Nephron progenitor cell (in vitro differentiated cells): ENCODE results near the gene NEK6.

ENCODE experiments used
- DNase-seq: peaks from one replicate; pipeline ENCODE4 v3.0.0; 2021
- H3K27ac Mint-ChIP-seq: 2 replicates; pipeline ENCODE4 v1.8.0; 2021; ENCODE audit warnings: mild to moderate bottlenecking, moderate library complexity, mixed read lengths
- H3K27me3 Mint-ChIP-seq: 2 replicates; pipeline ENCODE4 v1.8.0; 2021; ENCODE audit warnings: mild to moderate bottlenecking, low read depth, mixed read lengths; ENCODE audit not compliant: poor library complexity
- H3K36me3 Mint-ChIP-seq: 2 replicates; pipeline ENCODE4 v1.8.0; 2021; ENCODE audit warnings: low read depth, mixed read lengths
- H3K4me1 Mint-ChIP-seq: 2 replicates; pipeline ENCODE4 v1.8.0; 2021; ENCODE audit warnings: mixed read lengths
- H3K4me3 Mint-ChIP-seq: 2 replicates; pipeline ENCODE4 v1.8.0; 2021; ENCODE audit warnings: mild to moderate bottlenecking, moderate library complexity, mixed read lengths
- H3K9me3 Mint-ChIP-seq: 2 replicates; pipeline ENCODE4 v1.8.0; 2021; ENCODE audit warnings: mild to moderate bottlenecking, moderate library complexity, mixed read lengths
- TF ChIP-seq, protein P1 (sequence below): fragments of 200-600 bp; sonication (generic); IDR thresholded peaks from 2 replicates; pipeline ENCODE4 v1.5.0; 2021; ENCODE audit warnings: antibody characterized with exemption

The NEK6 gene

GRCh38 chr9:124256517-124257069 is 1.2 kb upstream of the NEK6 start:
- TF ChIP-seq, protein P1, sequence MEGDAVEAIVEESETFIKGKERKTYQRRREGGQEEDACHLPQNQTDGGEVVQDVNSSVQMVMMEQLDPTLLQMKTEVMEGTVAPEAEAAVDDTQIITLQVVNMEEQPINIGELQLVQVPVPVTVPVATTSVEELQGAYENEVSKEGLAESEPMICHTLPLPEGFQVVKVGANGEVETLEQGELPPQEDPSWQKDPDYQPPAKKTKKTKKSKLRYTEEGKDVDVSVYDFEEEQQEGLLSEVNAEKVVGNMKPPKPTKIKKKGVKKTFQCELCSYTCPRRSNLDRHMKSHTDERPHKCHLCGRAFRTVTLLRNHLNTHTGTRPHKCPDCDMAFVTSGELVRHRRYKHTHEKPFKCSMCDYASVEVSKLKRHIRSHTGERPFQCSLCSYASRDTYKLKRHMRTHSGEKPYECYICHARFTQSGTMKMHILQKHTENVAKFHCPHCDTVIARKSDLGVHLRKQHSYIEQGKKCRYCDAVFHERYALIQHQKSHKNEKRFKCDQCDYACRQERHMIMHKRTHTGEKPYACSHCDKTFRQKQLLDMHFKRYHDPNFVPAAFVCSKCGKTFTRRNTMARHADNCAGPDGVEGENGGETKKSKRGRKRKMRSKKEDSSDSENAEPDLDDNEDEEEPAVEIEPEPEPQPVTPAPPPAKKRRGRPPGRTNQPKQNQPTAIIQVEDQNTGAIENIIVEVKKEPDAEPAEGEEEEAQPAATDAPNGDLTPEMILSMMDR, result no peak
- H3K4me3 Mint-ChIP-seq, result peak overlapping the region; percentile 89
- H3K27ac Mint-ChIP-seq, result peak overlapping the region; percentile 77
- DNase-seq, result no peak
- H3K36me3 Mint-ChIP-seq, result no peaks in the 10 kb centered on the region
- H3K27me3 Mint-ChIP-seq, result peaks cover 3% of the 10 kb centered on the region
- peaks cover 71% of the 10 kb centered on the region for H3K4me1 Mint-ChIP-seq
- H3K9me3 Mint-ChIP-seq, result no peaks in the 10 kb centered on the region

DNA sequence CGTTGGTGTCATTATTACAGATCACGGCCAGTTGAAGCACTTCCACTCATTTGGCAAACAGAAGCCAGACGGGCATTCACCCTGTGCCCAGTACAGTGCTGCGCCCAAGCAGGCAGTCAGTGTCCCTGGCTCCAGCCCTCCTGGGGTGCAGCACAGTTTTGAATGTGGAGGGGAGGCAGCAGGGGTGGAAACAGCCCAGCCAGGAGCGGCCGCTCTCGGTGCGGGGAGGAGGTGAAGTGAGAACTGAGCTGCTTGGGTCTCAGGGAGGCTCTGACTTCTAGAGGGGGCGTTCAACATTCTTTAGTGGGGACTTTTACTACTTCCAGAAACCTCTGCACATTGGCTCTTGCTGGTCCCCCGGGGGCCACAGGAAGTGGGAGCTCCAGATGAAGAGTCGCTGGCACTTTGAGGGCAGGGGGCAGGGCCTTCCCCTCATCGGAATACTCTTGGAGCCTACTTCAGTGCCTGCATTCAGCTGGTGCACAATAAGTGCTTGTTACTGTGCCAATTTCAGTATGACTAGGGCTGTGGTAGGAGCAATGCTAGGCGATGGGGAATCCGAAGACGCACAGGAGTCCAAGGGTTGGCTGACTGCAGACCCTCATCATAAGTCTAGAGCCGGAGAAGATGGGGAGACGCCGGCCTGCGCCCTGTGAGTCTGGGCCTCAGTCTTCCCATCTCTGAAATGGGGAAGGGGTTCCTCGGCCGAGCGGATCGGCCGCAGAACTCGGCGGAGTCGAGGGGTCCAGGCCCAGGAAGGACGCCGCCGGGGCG is 492 bp upstream of the NEK6 start:
- Mint-ChIP-seq H3K9me3 (no peaks in the 10 kb centered on the region), H3K27me3 (peaks cover 3% of the 10 kb centered on the region), H3K4me1 (peaks cover 71% of the 10 kb centered on the region), H3K36me3 (no peaks in the 10 kb centered on the region), H3K27ac (peak overlapping the region; percentile 61), H3K4me3 (peak overlapping the region; percentile 89)
- DNase-seq, result peak; percentile 19
- TF ChIP-seq, protein P1, result no peak

- Mint-ChIP-seq H3K36me3 (no peaks in the 10 kb centered on the region), H3K27me3 (peaks cover 3% of the 10 kb centered on the region), H3K27ac (peak overlapping the region; percentile 80), H3K4me3 (peak overlapping the region; percentile 98), H3K4me1 (peaks cover 78% of the 10 kb centered on the region), H3K9me3 (no peaks in the 10 kb centered on the region)
- DNase-seq, result peak; percentile 50
- TF ChIP-seq, protein P1, result no peak
Observed at GRCh38 chr9:124258607-124259157, 933 bp downstream of the NEK6 start.

DNA sequence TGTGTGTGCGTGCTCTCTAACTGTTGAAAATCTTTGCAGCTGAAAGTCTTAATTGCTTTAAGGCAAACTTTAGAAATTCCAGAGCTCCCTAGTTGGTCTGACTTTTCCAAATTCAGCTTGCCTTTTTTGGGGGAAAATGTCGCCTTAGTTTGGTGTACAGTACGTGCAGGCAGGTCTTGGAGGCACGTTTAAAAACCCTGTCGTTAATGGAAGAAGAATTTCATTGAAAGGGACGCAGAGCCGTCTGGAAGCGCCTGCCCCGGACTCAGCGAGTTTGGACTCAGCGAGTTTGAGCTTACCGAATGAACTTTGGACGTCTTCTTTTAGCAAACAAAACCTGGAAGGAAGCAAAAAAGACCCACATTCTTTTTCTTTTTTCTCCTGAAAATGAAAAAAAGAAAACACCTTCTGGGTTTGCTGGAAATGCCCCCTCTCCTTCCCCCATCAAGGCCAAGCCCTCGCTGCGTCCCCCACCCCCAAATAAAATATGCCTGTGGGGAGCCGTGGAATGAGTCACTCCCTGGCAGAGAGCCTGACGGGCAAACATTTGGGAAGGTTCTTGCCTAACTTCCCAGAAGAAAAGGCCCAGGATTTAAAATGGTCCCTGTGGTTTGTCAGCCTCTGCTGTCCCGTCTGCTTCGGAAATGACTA is 1.5 kb downstream of the NEK6 start:
- TF ChIP-seq, protein P1, result no peak
- peak overlapping the region; percentile 78 for H3K27ac Mint-ChIP-seq
- peaks cover 73% of the 10 kb centered on the region for H3K4me1 Mint-ChIP-seq
- no peaks in the 10 kb centered on the region for H3K9me3 Mint-ChIP-seq
- no peaks in the 10 kb centered on the region for H3K36me3 Mint-ChIP-seq
- peaks cover 3% of the 10 kb centered on the region for H3K27me3 Mint-ChIP-seq
- DNase-seq, result no peak
- H3K4me3 Mint-ChIP-seq, result peak overlapping the region; percentile 98

DNA sequence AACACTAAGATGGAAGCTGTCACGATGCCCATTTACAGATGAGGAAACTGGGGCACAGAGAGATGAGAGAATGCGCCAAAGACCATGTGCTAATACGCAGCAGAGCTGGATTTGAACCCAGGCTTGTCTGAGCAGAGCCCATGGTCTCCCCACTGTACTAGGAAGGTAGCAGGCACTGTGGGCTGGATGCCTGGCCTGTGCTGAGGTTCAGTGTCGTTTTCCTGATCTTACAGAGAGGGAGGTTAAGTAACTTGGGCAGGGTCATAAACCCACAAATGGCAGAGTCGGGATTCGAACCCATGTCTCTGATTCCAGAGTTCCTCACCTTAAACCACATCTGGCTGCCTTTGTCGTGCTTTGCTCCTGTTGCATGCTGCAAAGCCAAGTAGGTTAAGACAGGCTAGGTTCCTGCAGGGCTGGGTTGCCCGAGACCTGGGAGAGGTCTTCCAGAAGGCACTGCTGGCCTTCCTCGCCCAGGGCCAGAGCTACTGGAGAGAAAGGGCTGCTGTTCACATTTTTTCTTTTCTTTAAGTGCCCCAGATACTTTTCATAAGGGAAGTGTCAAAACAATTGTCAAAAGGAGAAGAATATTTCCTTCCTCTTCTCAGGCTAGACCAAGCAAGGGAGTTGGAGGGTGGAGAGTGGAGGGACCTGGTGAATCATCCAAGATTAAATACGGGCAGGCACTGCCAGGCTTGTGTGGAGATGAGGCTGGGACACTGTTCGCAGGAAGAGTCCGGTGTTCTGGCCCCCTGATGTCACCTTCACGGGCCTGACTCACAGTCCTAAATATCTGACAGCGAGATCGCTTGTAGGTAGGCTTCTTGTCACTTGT is 3.2 kb downstream of the NEK6 start:
- Mint-ChIP-seq H3K4me3 (peak overlapping the region; percentile 30), H3K36me3 (no peaks in the 10 kb centered on the region), H3K27ac (peak overlapping the region; percentile 59), H3K9me3 (no peaks in the 10 kb centered on the region), H3K27me3 (no peaks in the 10 kb centered on the region), H3K4me1 (peaks cover 67% of the 10 kb centered on the region)
- TF ChIP-seq, protein P1, result no peak
- no peak for DNase-seq
